Pulmonary artery endothelial cell (primary cell): Measurements from ENCODE around the gene GNG7. TPM values are rescaled to one million over a fixed set of nuclear protein-coding genes. Genes with fewer than 3 reads are reported as not detected.
"Not testable (repeated sequence)": the region's sequence is repeated elsewhere in the genome, so short reads cannot be mapped to it uniquely, and the experiment has no call there.

Source experiments
- DNase-seq: peaks from one replicate; pipeline ENCODE4 v3.0.0-alpha.2; 2011; ENCODE audit warnings: low read depth, low spot score
- total RNA-seq: library from RNA; depleted of rRNA; stranded (reverse); fragments of >200 nt; gene quantifications from 2 replicates; pipeline ENCODE4 v1.2.3, GENCODE V29; 2014

The GNG7 gene
- total RNA-seq, 1 donor from 2014 or later = 0.20 TPM

DNA sequence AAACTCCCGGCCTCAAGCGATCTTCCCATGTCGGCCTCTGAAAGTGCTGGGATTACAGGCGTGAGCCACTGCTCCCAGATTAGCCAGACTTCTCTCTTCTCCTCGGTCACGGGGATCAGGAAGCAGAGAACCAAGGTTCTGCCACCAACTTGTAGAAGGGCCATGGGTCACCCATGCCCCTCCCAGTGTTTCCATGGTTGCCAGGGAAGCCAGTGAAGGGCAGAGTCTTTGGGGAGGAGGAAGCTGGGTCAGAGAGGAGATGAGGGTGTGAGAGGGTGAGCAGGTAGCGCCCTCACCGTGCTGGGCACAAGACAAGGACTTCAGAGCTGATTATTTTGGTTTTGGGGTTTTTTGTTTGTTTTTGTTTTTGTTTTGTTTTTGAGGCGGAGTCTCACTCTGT lies 77.1 kb downstream of the GNG7 start:
- no peak for DNase-seq

DNA sequence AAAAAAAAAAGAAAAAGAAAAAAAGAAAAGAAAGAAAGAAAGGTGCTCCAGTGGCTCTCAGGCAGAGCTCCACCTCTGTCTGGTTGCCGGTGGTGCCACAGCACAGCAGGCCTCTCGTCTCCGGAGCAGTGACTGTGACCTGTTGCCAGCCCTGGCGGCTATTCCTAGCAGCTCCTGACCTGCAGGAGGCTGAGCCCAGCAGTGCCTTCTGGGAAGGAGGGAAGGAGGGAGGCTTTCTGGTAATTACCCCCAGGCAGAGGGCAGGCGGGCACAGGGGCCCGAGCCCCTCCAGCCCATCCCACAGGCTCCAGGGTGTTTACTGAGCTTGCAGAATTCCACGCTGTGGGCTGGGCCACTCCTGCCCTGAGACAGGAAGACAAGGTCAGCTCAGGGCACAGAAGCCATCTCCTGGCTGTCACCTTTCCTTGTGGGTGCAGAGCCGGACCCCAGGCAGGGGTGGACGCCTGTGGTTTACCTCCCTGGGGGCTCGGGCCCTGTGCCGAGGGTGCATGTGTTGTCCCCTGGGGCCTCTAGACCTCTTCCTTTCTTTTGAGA lies 77.9 kb downstream of the GNG7 start:
- DNase-seq = no peak

DNA sequence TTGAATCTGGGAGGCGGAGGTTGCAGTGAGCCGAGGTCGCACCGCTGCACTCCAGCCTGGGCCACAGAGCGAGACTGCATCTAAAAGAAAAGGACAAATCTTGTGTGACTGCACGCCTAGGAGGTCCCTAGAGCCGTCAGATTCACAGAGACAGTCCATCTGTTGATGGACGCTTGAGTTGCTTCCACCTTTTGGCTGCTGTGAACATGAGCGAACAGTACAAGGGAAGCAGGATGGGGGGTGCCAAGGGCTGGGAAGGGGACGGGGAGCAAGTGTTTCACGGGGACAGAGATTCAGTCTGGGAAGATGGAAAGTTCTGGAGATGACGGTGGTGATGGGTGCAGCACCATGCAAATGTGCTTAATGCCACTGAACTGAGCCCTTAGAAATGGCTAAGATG lies 78.7 kb downstream of the GNG7 start:
- no peak for DNase-seq

DNA sequence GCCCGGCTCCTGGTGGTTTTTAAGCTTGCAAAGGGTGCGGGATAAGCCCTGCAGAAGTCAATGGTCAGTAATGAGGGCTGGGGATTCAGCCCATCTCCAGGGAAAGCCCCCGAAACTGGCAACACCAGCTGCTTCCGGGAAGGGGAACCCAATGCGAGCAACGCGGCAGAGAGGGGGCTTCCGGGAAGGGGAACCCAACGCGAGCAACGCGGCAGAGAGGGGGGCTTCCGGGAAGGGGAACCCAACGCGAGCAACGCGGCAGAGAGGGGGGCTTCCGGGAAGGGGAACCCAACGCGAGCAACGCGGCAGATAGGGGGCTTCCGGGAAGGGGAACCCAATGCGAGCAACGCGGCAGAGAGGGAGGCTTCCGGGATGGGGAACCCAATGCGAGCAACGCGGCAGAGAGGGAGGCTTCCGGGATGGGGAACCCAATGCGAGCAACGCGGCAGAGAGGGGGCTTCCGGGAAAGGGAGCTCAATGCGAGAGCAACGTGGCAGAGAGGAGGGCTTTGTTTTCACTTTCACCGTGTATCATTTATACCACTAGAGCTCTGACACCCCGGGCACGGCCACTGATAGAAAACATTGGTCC lies 80.0 kb downstream of the GNG7 start:
- DNase-seq = not testable (repeated sequence)

DNA sequence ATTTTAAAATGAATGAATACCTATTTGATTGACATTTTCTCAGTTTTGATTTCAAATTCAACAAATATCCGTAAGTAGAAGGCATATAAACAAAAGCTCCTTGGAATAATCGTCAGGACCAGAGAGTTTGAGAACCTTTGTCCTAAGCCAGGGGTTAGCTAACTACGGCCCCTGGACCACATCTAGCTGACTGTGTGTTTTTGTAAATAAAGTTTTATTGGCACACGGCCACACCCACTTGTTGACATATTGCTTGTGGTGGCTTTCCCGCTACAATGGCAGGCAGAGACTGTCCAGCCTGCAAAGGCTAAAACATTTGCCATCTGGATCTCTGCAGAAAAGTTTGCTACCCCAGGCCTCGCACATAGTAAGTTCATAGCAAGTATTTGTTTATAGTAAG lies 83.4 kb downstream of the GNG7 start:
- DNase-seq = no peak

DNA sequence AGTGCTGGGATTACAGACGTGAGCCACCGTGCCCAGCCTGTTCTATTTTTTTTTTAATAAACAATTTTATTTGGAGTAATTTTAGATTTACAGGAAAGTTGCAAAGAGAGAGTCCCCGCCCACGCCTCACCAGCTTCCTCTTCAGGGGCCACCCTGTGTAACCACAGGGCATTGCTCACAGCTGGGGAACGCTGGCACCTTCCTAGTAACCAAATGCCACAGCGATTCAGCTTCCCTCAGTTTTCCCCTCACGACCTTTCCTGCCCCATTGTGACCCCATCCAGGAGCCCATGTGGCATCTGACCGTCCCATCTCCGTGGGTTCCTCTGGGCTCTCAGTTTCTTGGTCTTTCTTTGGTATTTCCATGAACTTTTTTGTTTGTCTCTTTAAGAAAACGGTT lies 83.9 kb downstream of the GNG7 start:
- DNase-seq = no peak

DNA sequence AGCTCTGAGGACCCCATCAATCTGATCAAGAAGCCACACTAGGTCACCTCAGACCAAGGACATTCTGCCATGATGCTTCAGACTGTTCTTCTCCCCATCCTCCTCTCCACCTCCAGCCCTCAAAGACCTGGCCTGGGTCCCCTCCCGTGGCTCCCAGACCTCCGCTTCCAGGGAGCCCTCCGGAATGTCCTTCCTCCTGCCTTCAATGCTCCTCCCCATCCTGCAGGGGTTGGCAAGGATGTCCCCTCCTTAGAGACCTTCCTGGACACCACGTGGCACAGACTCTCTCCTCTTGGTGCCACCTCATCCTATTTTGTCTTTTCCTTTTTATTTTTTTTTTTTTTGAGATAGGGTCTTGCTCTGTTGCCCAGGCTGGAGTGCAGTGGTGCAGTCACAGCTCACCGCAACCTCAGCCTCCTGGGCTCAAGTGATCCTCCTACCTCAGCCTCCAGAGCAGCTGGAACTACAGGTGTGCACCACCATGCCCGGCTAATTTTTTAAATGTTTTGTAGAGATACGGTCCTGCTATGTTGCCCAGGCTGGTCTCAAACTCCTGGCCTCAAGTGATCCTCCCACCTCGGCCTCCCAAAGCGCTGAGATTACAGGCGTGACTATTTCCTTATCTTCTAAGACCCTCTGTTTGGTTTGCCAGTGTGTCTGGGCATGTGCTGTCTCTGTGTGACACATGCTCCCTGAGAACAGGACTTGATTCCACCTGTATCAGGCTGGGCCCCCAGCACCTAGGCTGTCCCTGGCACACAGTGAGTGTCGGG lies 84.9 kb downstream of the GNG7 start:
- DNase-seq = no peak

DNA sequence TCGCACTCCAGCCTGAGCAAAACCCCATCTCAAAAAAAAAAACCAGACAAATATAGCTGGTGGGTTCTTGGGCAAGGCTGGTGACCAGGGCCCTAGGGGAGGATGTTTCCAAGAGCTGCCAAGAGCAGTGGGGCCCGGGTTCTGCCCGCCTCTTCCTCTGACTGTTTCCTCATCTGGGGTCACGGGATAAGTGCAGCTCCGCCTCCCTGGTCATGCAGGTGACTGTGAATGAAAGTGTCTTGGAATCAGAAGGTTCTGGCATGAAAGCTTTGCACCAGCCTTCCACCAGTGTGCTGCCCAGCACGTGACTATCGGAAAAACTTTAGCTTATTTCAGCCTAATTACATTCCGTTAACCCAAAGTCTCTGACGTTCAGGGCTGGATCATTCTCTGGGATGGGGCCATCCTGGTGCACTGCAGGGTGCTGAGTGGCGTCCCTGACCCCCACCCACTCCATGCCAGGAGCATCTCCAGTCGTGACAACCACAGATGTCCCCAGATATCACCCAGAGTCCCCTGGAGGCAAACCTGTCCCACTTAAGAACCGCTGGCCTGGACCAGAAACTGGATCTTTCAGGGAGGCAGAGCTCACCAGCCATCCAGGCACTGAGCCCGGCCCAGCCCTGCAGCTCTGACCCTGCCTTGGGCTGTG lies 85.6 kb downstream of the GNG7 start:
- DNase-seq = no peak

DNA sequence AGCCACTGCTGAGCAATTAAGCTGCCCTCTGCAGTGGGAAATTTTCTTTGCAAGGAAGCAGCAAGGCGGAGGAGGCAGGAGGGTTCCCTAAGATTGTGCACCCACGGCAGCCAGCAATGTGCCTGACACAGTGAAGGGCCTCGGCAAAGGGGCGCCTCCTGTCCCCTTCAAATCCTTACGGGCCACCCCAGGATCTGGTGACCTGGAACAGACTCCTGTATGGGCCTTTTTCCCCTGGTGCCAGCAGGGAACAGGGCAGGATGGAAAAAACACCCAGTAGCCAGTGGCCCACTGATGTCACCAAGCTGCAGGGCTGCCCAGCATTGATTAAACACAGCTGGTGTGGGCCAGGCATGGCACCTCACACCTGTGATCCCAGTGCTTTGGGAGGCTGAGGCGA lies 86.7 kb downstream of the GNG7 start:
- DNase-seq = no peak

DNA sequence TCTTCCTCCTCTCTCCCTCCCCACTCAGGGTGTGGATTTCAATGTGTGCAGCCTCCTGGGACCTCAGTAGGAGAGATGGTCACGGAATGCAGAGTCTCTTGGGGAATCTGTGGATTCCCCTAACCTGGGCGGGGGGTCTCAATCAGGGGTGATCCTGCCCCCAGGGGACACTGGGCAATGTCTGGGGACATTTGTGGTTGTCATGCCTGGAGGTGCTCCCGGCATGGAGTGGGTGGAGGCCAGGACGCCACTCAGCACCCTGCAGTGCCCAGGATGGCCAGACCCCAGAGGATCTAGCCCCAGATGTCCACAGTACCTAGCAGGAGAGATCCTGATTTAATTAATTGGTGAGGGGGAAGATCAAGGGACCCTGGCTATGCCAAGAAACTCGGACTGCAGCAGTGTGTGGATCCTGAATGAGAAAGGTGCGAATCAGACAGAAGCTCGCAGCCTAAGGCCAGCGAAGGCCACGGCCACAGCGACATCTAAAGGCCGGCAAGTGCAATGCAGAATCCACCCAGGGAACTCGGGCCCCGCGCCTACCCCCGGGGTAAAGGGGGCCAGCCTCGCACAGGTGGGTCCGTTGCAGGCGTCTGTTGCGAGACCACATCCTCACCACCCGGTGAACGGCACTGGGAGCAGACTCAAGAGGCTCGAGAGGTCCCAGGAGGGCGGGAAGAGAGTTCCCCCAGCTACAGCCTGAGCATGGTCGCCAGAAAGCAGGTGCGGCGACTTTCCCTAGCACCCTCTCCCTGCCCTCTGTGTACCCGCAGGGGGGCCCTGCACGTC lies 88.8 kb downstream of the GNG7 start:
- no peak for DNase-seq

DNA sequence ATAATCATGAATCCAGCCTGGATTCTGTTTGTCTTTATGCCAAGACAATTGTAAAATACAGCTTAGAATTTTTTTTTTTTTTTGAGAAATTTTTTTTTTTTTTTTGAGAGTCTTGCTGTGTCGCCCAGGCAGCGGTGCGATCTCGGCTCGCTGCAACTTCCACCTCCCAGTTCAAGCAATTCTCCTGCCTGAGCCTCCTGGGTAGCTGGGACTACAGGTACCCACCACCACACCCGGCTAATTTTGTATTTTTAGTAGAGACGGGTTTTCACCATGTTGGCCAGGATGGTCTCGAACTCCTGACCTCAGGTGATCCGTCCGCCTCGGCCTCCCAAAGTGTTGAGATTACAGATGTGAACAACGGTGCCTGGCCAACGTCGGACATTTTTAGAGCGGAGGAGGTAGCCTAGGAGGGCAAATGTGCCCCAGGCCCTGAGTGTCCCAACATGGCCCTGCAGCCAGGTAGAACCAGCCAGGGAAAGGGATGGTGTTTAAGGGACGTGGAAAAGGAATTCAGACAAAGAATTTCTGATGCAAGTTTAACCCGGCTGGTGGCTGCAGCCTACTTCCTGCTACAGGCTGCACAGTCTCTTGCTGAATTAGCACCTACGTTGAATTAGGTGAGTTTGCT lies 89.8 kb downstream of the GNG7 start:
- no peak for DNase-seq

DNA sequence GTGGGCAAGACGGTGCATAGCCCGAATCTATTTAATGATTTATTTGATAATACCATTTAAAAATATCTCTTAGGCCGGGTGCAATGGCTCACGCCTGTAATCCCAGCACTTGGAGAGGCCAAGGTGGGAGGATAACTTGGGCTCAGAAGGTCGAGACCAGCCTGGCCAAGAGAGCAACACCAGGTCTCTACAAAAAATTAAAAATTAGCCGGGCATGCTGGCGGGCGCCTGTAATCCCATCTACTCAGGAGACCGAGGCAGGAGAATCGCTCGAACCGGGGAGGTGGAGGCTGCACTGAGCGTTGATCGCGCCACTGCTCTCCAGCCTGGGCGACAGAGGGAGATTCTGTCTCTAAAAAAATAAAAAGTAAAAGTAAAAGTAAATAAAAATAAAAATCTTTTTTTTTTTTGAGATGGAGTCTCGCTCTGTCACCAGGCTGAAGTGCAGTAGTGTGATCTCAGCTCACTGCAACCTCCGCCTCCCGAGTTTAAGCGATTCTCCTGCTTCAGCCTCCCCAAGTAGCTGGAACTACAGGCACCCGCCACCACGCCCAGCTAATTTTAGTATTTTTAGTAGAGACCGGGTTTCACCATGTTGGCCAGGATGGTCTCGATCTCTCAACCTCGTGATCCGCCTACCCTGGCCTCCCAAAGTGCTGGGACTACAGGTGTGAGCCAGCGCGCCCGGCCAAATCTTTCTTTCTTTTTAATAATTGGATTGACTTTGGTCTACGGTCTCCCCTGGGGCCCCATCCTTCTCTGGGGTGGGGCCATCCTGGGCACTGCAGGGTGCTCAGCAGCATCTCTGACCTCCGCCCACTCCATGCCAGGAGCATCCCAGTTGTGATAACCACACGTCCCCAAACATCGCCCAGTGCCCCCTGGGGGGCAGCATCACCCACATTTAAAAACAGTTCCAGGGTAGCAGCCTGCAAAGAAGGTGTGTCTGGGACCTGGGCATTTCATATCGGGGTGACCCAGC lies 90.7 kb downstream of the GNG7 start:
- DNase-seq = no peak

DNA sequence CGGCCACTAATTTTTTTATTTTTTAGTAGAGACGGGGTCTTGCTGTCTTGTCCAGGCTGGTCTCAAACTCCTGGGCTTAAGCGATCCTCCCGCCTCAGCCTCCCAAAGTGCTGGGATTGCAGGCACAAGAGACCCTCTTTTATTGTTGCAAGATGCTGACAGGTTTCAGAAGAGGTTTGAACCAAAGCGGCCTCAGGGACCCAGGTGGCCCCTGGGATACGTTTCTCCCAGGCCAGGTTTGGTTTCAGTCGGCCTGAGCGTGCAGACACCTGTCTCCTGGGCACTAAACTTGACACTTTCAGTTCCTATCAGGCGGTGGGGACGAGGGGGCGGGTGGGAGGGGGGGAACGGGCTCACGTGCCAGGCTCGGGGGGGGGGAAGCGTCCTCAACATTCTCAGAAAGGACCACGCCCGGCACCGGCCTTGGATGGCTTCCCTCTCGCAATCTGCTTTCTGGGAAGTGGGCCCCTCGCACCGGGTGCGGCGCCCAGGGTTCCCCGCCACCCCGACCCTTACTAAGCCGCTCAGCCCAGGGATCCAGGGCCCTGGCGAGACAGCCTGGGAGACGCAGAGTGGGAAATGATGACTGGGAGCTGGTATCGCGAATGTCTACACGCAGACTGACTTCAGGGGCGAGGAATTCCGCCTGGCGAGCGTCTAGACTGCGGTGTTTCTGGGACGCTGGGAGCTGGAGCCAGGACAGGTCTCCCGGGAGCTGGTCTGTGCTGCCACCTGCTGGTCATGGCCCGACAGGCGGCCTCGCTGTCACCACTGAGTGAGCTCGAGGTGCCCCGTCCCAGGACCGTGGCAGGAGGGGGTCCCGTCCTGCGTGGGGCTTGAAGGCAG lies 91.6 kb downstream of the GNG7 start:
- peak; percentile 66 for DNase-seq

DNA sequence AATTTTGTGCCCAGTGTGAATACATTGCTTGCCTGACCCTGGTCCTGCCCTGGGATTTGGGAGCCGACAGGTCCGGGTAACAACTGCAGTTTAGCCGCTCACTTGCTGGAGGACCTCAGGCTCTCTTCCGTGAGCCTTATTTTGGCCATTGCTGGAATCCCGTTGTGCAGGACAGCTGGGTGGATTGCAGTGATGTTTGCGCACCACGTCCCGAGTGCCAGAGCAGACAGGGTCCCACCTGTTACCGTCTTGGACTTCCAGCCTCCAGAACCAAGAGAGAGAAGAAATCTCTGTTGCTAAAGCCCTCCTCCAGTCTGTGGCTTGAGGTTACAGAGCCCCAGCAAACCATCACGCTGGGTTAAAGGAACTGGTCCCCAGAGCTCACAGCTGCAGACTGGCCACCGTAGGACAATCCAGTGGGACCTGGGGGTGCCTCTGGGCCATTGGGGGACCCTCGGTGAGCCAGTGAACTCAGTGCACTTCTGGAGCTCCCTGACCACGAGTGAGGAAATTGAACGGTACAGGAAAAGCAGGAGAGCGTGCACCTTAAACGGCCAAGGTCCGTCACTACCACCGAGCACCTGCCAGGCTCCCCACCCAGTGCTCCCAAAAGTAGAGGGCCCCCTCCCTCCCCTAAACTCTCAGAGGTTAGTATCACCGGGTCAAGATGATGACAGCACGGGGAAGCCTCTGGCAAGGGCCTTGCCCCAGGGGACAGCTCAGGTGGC lies 92.9 kb downstream of the GNG7 start:
- DNase-seq = no peak

DNA sequence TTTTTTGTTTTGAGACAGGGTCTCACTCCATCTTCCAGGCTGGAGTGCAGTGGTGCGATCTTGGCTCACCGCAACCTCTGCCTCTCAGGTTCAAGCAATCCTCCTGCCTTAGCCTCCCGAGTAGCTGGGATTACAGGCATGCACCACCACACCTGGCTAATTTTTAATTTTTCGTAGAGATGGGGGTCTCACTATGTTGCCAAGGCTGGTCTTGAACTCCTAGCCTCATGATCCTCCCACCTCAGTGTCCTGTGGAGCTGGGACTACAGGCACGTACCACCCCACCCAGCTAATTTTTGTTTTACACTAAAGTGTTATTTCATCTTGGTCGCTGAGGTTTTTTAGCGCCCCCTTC lies 93.5 kb downstream of the GNG7 start:
- DNase-seq = not testable (repeated sequence)

DNA sequence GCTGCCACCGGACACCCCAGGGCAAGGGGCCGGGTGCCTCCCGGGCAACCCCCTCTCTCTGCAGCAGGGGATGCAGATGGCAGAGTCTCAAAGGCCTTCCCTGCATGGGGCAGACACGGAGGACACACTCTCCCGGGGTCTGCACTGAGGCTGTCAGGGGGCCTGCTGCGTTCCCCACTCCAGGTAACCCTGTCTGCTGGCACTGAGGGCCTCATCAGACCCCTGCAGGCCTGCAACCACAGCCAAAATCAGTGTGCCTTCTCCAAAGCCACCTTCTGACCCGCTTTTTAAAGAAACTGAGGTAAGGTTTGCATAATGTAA lies 93.9 kb downstream of the GNG7 start:
- no peak for DNase-seq

DNA sequence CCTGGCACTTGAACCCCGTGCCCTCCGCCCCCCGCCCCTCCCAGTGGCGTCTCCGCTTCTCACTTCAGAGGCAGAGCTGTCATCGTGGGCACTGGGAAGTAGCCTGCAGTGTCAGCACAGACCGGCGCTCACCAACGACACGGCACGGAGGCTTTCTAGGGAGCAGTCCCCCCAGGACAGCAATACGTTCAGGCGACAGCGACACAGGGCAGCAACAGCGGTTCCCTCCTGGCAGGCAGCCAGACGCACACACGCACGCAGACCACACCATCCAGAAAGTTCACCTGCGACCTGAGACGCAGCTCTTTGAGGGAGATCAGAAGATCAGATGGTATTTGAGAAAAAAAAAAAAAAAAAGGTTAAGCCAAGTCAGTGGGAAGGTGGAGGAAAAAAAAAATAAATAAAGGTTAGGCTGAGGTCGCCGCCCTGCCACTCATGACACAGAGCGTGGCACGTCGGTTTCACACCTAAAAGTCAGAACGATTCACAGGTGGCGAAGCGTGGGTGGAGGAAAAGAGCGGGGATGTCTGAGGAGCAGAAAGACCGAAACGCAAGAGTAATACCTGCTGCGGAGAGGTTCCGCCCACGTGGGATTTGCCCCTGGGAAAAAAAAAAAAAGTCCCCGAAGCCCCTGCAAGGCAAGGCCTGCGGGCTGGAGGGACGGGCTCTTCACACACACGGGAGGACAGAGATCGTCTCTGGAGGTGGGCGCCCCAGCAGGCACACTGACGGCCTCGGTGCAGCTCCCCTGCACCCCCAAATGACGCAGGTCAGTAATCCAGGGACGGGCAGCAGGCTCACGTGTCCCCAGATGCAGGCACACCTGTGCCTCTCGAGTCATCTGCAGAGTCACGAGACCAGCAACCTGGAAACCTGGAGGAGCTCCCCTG lies 94.5 kb downstream of the GNG7 start:
- DNase-seq = no peak

DNA sequence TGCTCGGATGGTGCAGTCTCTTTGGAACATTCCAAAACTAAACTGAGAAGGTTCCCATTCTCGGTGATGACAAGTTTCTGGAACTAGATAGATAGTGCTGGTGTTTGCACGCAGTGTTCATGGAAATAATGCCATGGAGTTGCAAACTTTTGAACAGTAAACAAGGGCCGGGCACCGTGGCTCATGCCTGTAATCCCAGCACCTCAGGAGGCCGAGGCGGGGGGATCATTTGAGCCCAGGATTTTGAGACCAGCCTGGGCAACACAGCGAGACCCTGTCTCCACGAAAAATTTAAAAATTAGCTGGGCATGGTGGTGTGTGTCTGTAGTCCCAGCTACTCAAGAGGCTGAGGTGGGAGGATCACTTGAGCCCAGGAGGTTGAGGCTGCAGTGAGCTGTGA lies 95.7 kb downstream of the GNG7 start:
- not testable (repeated sequence) for DNase-seq
